ENCODE results near the gene SHISAL1.

GRCh38 chr22:44275631-44275995, 37.1 kb downstream of the SHISAL1 start:
- TF ChIP-seq OSR1 (CRISPR knock-in tag; IDR thresholded peaks at IDR 0.05) (no peak), ZC3H10 (CRISPR knock-in tag; IDR thresholded peaks at IDR 0.05) (no peak)
